SK-N-MC (cell line): ENCODE data around the gene HBZ.

Experiments
- DNase-seq: peaks from one replicate; pipeline ENCODE4 v3.0.0-alpha.2; 2011; ENCODE audit warnings: low read depth, low spot score
- H3K27ac ChIP-seq: fragments of 200-600 bp; sonication (generic); 2 replicates; pipeline ENCODE4 v1.5.1; 2016; ENCODE audit warnings: mixed run types
- H3K36me3 ChIP-seq: fragments of 200-600 bp; sonication (generic); 2 replicates; pipeline ENCODE4 v1.6.1; 2017; ENCODE audit warnings: antibody characterized with exemption, low read length, mixed read lengths; ENCODE audit not compliant: insufficient read depth
- H3K4me3 ChIP-seq: fragments of 200-600 bp; sonication (generic); 2 replicates; pipeline ENCODE4 v1.5.1; 2016
- H3K9ac ChIP-seq: fragments of 200-600 bp; sonication (generic); 2 replicates; pipeline ENCODE4 v1.8.0; 2017; ENCODE audit warnings: mixed run types, mixed read lengths; ENCODE audit not compliant: insufficient read length
- H3K9me3 ChIP-seq: fragments of 200-600 bp; sonication (generic); 2 replicates; pipeline ENCODE4 v1.6.1; 2017; ENCODE audit warnings: low read depth, mild to moderate bottlenecking, antibody characterized with exemption, low read length, moderate library complexity, mixed read lengths
- EZH2 ChIP-seq: fragments of 200-600 bp; sonication (generic); IDR thresholded peaks from one replicate; pipeline ENCODE4 v1.6.1; 2017; ENCODE audit warnings: antibody characterized with exemption
- FOXP2 ChIP-seq: optimal IDR thresholded peaks from 2 replicates; pipeline ENCODE3; 2011; ENCODE audit warnings: mild to moderate bottlenecking, moderate library complexity; ENCODE audit not compliant: insufficient read depth; ENCODE audit errors: extremely low read length, control extremely low read depth
- POLR2AphosphoS5 ChIP-seq: IDR thresholded peaks from 2 replicates; pipeline ENCODE4 v1.6.1; 2012; ENCODE audit warnings: mild to moderate bottlenecking, low read depth, low read length, borderline replicate concordance

HBZ gene

GRCh38 chr16:180101-180675, 27.7 kb downstream of the HBZ start, which contains the start of gene HBQ1:
TSS of gene HBQ1 (plus strand) at chr16:180459. CDS start at chr16:180487, 28 bp downstream.
- TF ChIP-seq EZH2 (no peak), POLR2AphosphoS5 (no peak), FOXP2 (no peak)
- Histone ChIP-seq H3K36me3 (no peaks in the 10 kb centered on the region), H3K27ac (no peak within 1 kb of the TSS), H3K9me3 (no peaks in the 10 kb centered on the region), H3K9ac (peak within 1 kb of the TSS; percentile 51), H3K4me3 (peak within 1 kb of the TSS; percentile 81)
- no peak for DNase-seq

GRCh38 chr16:180681-181564, 28.5 kb downstream of the HBZ start:
- Histone ChIP-seq H3K9me3 (no peaks in the 10 kb centered on the region), H3K9ac (peak overlapping the region; percentile 51), H3K4me3 (peak overlapping the region; percentile 81), H3K27ac (no peak overlapping the region), H3K36me3 (no peaks in the 10 kb centered on the region)
- TF ChIP-seq POLR2AphosphoS5 (no peak), FOXP2 (no peak), EZH2 (no peak)
- no peak for DNase-seq

GRCh38 chr16:181565-182021, 29.1 kb downstream of the HBZ start:
- H3K4me3 ChIP-seq, result no peak overlapping the region
- H3K36me3 ChIP-seq, result no peaks in the 10 kb centered on the region
- no peaks in the 10 kb centered on the region for H3K9me3 ChIP-seq
- no peak overlapping the region for H3K9ac ChIP-seq
- TF ChIP-seq POLR2AphosphoS5 (0 out of 2 replicates have a peak, but pooled peaks have one; percentile 57), FOXP2 (no peak)
- no peak overlapping the region for H3K27ac ChIP-seq
- no peak for DNase-seq

GRCh38 chr16:183005-183404, 30.6 kb downstream of the HBZ start:
- Histone ChIP-seq H3K9me3 (no peaks in the 10 kb centered on the region), H3K4me3 (no peak overlapping the region), H3K9ac (no peak overlapping the region), H3K36me3 (peaks cover 8% of the 10 kb centered on the region; the same call in 1 of the 2 replicates), H3K27ac (no peak overlapping the region)
- no peak for DNase-seq
- TF ChIP-seq POLR2AphosphoS5 (peak; percentile 37; the same call in 1 of the 2 replicates), FOXP2 (no peak)

DNA sequence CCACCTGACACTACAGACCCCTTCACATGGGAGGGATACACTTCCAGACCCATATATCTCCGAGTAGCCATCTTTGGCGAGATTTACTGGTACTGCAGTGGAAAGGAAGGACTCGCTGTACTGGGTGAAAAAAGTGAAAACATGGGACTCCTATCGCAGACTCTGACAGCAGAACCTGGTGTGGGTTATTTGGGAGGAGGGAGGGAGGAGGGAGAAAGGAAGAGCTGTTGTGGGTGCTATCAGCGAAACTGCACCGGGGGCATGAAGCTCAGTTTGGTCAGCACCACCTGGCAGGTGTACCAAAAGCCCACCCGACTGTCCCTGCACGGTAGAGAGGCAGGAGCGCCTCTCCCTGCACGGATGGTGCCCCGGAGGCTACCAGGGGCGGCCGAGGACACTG, 32.8 kb downstream of the HBZ start:
- no peaks in the 10 kb centered on the region for H3K9me3 ChIP-seq
- DNase-seq, result no peak
- TF ChIP-seq EZH2, result no peak
- TF ChIP-seq FOXP2, result no peak
- no peak for TF ChIP-seq POLR2AphosphoS5

GRCh38 chr16:185691-186090, 33.2 kb downstream of the HBZ start:
- no peak overlapping the region for H3K4me3 ChIP-seq
- H3K27ac ChIP-seq, result no peak overlapping the region
- H3K36me3 ChIP-seq, result peaks cover 32% of the 10 kb centered on the region
- H3K9me3 ChIP-seq, result no peaks in the 10 kb centered on the region
- DNase-seq, result no peak
- TF ChIP-seq EZH2 (no peak), FOXP2 (no peak), POLR2AphosphoS5 (no peak)
- H3K9ac ChIP-seq, result no peak overlapping the region

More for the DNA sequence above, 32.8 kb downstream of the HBZ start:
- no peak overlapping the region for H3K4me3 ChIP-seq
- 0 out of 2 replicates have a peak overlapping the region, but pooled peaks have one; percentile 36 for H3K27ac ChIP-seq
- H3K36me3 ChIP-seq, result peaks cover 27% of the 10 kb centered on the region
- no peak overlapping the region for H3K9ac ChIP-seq

GRCh38 chr16:187330-187729, 34.9 kb downstream of the HBZ start:
- TF ChIP-seq EZH2, result no peak
- no peak for TF ChIP-seq FOXP2
- TF ChIP-seq POLR2AphosphoS5, result no peak
- H3K36me3 ChIP-seq, result peaks cover 48% of the 10 kb centered on the region
- no peak for DNase-seq
- no peak overlapping the region; the same call in 1 of the 2 replicates for H3K27ac ChIP-seq
- no peak overlapping the region for H3K4me3 ChIP-seq
- no peak overlapping the region for H3K9ac ChIP-seq
- no peaks in the 10 kb centered on the region for H3K9me3 ChIP-seq

- Histone ChIP-seq H3K9ac (no peak overlapping the region), H3K4me3 (no peak overlapping the region), H3K9me3 (no peaks in the 10 kb centered on the region), H3K27ac (no peak overlapping the region), H3K36me3 (peaks cover 61% of the 10 kb centered on the region)
- TF ChIP-seq FOXP2, result no peak
- DNase-seq, result no peak
These were observed 36.2 kb downstream of the HBZ start for GRCh38 chr16:188674-189073.
